Tibial artery (tissue), 4 donors: ENCODE measurements around the gene IFI6.

ENCODE experiments used
- DNase-seq, 2 donors: peaks; one replicate each; pipeline ENCODE4 v3.0.0-alpha.2; 2019
- H3K27ac ChIP-seq, 2 donors: fragments of 200-600 bp; sonication (generic) in 1 of 2; 1 replicate in 1 of 2; 2 replicates in 1 of 2; pipeline ENCODE4 v1.5.1; 2018 to 2019; ENCODE audit warnings: mild to moderate bottlenecking in 1 of 2
- H3K27me3 ChIP-seq, 2 donors: fragments of 200-600 bp; sonication (generic) in 1 of 2; one replicate each; pipeline versions ENCODE4 v1.5.1 to v1.6.0; 2016 to 2019
- H3K36me3 ChIP-seq, 3 donors: fragments of 200-600 bp; sonication (generic) in 2 of 3; one replicate each; pipeline ENCODE4 v1.5.1; 2016 to 2019; ENCODE audit warnings: mild to moderate bottlenecking in 2 of 3
- H3K4me1 ChIP-seq, 4 donors: fragments of 200-600 bp; sonication (generic) in 2 of 4; 1 replicate in 3 of 4; 2 replicates in 1 of 4; pipeline ENCODE4 v1.5.1; 2016 to 2019
- H3K4me3 ChIP-seq, 2 donors: fragments of 200-600 bp; sonication (generic) in 1 of 2; 1 replicate in 1 of 2; 2 replicates in 1 of 2; pipeline ENCODE4 v1.5.1; 2018 to 2019; ENCODE audit warnings: mild to moderate bottlenecking in 2 of 2
- H3K9me3 ChIP-seq, 3 donors: fragments of 200-600 bp; sonication (generic) in 1 of 3; one replicate each; pipeline ENCODE4 v1.5.1; 2016 to 2019
- intact Hi-C: fragments of 100-400 bp; cut with DNase I; formaldehyde crosslinking; loops from one replicate; pipeline ENCODE4 v1.15.0; 2023; ENCODE audit warnings: low total_unique reads
- TF ChIP-seq, protein P1 (sequence below), 2 experiments: fragments of 200-600 bp in 1 of 2; fragments of 450-650 bp in 1 of 2; IDR thresholded peaks; one replicate each; pipeline ENCODE4 v1.5.1; 2017 to 2019; ENCODE audit warnings: antibody characterized with exemption in 2 of 2, mild to moderate bottlenecking in 1 of 2, moderate library complexity in 1 of 2

The IFI6 gene

DNA sequence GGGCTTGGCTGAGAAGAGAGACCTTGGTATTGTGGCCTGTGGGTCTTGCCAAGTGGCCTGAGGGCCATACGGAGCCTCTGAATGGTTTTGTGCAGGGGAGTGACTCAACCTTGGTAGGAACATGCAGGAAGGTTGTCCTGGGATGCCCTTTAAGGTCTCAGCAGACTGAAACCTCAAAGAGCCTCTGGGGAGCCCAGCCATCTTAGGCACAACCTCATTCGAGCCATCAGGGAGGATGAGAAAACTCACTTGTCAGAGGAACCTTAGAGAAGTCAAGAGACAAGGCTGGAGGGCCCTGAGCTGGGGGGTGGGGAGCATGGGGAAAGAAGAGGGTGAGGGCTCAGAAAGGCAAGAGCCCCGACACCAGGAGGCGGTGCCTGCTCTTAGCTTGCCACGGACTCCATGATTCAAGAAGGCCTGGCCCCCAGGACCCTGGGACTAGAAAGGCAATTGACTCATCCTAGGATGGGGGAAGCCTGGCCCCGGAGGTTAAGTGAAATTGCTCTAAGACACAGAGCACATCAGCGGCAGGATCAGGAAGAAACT is 13.0 kb downstream of the IFI6 start:
- no peaks in the 10 kb centered on the region for H3K9me3 ChIP-seq
- H3K4me1 ChIP-seq: peaks cover 3 to 49% (median 21%) of the 10 kb centered on the region in 4 donors
- peak overlapping the region; percentile 91 to 97 for H3K27ac ChIP-seq
- DNase-seq: no peak
- no peaks in the 10 kb centered on the region for H3K36me3 ChIP-seq
- intact Hi-C loops: no loop called here
- peak overlapping the region in 1 of 2 donors; percentile 80 for H3K4me3 ChIP-seq
- TF ChIP-seq, protein P1, sequence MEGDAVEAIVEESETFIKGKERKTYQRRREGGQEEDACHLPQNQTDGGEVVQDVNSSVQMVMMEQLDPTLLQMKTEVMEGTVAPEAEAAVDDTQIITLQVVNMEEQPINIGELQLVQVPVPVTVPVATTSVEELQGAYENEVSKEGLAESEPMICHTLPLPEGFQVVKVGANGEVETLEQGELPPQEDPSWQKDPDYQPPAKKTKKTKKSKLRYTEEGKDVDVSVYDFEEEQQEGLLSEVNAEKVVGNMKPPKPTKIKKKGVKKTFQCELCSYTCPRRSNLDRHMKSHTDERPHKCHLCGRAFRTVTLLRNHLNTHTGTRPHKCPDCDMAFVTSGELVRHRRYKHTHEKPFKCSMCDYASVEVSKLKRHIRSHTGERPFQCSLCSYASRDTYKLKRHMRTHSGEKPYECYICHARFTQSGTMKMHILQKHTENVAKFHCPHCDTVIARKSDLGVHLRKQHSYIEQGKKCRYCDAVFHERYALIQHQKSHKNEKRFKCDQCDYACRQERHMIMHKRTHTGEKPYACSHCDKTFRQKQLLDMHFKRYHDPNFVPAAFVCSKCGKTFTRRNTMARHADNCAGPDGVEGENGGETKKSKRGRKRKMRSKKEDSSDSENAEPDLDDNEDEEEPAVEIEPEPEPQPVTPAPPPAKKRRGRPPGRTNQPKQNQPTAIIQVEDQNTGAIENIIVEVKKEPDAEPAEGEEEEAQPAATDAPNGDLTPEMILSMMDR (IDR thresholded peaks at IDR 0.05): no peak
- H3K27me3 ChIP-seq: no peaks in the 10 kb centered on the region

DNA sequence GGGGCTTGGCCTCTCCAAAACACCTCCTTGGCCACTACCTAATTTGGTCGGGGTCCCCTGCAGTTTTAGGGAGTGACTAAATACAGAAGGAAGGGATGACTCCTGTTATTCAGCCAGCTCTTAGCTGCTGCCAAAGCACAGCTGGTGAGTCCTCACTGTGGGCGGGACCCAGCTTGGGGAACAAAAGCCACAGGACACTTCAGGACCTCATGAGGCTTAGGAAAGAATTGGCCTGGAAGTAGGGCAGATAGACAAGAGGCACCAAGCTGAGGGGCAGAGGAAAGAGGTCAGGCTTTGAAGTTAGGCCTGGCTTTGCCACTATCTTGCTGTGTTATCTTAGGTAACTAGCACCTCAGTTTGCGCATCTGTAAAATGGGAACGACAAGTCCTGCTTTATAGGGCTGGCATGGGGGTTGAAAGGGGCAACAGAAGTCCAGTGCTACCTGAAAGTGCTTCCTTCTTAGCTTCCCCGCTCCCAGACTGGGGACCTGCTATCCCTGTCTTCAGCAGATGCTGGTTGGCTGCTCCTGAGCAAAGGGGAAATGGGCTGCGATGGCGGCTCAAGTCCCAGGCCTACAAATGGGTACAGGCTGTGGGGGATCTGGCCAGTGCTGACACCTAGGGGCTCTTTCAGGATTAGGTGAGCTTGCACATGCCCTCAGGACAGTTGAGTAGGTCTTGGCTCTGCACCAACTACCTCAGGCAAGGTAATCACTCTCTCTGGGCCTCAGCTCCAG is 15.7 kb downstream of the IFI6 start:
- TF ChIP-seq, protein P1 (IDR thresholded peaks at IDR 0.05): no peak
- H3K4me1 ChIP-seq: peaks cover 3 to 35% (median 18%) of the 10 kb centered on the region in 4 donors
- H3K36me3 ChIP-seq: no peaks in the 10 kb centered on the region
- peak overlapping the region; percentile 26 to 47 for H3K27ac ChIP-seq
- H3K4me3 ChIP-seq: no peak overlapping the region
- no peaks in the 10 kb centered on the region for H3K9me3 ChIP-seq
- peak; percentile 81 to 83 for DNase-seq
- H3K27me3 ChIP-seq: no peaks in the 10 kb centered on the region
- intact Hi-C loops: no loop called here

DNA sequence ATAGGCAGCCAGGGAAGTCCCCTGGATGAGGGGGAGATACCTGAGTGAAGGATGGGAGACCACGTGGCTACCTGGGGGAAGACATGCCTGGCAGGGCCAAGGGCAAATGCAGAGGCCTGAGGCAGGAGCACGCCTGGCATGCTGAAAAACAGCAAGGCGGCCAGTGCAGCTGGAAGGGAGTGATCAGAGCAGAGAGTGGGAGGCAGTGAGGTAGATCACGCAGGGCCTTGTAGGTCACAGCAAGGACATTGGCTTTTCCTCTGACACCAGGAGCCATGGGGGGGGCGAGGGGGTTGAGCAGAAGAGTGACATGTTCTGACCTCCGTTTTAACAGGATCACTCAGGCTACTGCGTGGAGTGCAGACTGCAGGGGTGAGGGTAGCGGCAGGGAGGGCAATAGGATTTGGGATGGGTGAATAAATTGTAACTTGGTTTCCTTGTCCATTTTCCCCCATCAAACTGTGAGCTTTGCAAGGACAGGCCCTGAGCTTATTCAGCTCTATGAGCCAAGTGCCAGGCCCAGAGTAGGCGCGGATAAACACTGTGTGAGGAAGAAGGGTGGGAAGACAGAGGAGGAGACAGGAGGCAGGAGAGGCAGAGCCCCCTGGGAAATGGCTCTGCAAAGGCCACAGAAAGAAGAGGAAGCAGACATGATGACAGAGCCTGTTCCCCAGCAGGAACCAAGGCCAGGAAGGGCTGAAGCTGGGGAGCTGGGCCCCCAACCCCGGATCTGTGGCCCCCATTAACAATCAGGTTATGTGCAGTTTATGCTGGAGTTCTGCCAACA is 16.6 kb downstream of the IFI6 start:
- H3K36me3 ChIP-seq: no peaks in the 10 kb centered on the region
- H3K4me1 ChIP-seq: peaks cover 3 to 35% (median 16%) of the 10 kb centered on the region in 4 donors
- H3K27ac ChIP-seq: peak overlapping the region; percentile 26 to 47
- intact Hi-C loops: no loop called here
- TF ChIP-seq, protein P1 (IDR thresholded peaks at IDR 0.05): no peak
- H3K27me3 ChIP-seq: no peaks in the 10 kb centered on the region
- DNase-seq: no peak
- H3K4me3 ChIP-seq: no peak overlapping the region
- no peaks in the 10 kb centered on the region for H3K9me3 ChIP-seq

DNA sequence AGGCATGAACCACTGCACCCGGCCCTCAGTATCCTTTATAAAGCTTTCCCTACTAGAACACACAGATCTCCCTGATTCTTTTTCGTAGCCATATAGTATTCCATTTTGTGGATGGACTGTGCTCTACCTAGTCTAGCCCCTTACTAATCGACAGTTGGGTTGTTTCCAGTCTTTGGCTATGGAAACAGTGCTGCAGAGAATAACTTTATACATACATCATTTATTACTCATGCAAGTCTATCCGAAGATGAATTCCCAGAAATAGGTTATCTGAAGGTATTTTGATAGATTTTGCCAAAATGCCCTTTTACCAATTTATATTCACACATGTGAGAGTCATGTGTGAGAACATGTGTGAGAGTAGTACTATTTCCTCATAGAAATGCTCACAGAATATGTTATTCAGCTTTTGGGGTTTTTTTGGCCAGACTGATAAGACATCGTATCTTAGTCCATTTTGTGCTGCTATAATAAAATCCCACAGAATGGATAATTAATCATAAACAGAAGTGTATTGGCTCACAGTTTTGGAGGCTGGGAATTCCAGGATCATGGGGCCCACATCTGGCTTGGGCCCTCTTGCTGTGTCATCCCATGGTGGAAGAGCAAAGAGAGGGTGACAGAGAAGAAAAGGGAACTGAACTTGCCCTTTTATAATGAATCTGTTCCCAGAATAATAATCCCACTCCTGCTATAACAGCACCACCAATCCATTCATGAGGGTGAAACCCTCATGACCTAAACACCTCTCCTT is 19.7 kb downstream of the IFI6 start:
- no peak overlapping the region for H3K4me3 ChIP-seq
- no peak for DNase-seq
- peaks cover 0 to 31% (median 12%) of the 10 kb centered on the region in 4 donors for H3K4me1 ChIP-seq
- no peaks in the 10 kb centered on the region for H3K27me3 ChIP-seq
- no peak overlapping the region for H3K27ac ChIP-seq
- no peaks in the 10 kb centered on the region for H3K9me3 ChIP-seq
- intact Hi-C loops: no loop called here
- TF ChIP-seq, protein P1 (IDR thresholded peaks at IDR 0.05): no peak
- no peaks in the 10 kb centered on the region for H3K36me3 ChIP-seq

DNA sequence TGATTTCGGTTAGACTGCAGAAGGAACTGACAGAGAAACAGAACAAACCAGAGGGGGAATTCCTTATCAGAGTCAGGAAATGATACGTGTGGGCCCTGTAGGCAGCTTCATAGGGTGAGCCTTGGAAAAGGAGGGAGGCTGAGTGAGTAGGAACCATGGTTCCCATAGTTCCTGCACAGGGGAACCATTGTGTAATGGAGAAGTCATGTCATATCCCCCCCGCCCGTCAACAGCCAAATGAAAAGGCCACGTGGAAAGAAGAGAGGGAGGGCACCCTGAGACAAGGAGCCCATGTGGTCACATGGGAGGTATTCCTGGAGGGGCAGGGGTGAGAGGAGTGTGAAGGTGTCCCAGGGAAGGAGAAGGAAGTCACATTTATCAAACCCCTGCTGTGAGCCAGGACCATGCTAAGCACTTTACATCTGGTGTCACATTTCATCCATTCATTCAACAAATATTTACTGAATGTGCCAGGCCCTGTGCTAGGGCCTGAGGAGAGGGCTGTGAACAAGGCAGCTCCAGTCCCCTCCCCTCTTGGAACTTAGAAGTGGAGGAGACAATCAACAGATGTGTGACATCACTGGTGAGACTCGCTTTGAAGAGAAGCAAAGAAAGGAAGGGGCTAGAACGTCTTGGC is 21.3 kb downstream of the IFI6 start:
- H3K9me3 ChIP-seq: no peaks in the 10 kb centered on the region
- no peaks in the 10 kb centered on the region for H3K27me3 ChIP-seq
- H3K4me3 ChIP-seq: no peak overlapping the region
- no peak for DNase-seq
- H3K4me1 ChIP-seq: peaks cover 0 to 22% (median 9%) of the 10 kb centered on the region in 4 donors
- no peaks in the 10 kb centered on the region for H3K36me3 ChIP-seq
- intact Hi-C loops: no loop called here
- TF ChIP-seq, protein P1 (IDR thresholded peaks at IDR 0.05): no peak
- no peak overlapping the region for H3K27ac ChIP-seq
